PC-3 (cell line): ENCODE measurements around the gene SMYD1. TPM values are rescaled to one million over a fixed set of nuclear protein-coding genes. Genes with fewer than 3 reads are reported as not detected.

Source experiments
- ATAC-seq: fragments of 200-7000 bp; cut with Tn5 transposase; 2 replicates; pipeline ENCODE4 v1.9.1; 2020; ENCODE audit warnings: mild to moderate bottlenecking, moderate library complexity
- BruUV-seq: library from RNA; stranded (reverse); fragments of 400-500 nt; replicated peaks from 2 replicates; lab custom pipeline; 2021; lab: Mats Ljungman, UMichigan
- CTCF ChIA-PET: fragments of 300-600 bp; sonication (Branson Sonifier 250); formaldehyde crosslinking; loops from one replicate; lab custom pipeline; 2022; ENCODE audit warnings: antibody characterized with exemption; lab: Charles Lee
- POLR2A ChIA-PET: fragments of 300-600 bp; sonication (Branson Sonifier 250); formaldehyde crosslinking; loops from one replicate; lab custom pipeline; 2022; ENCODE audit warnings: antibody characterized with exemption; ENCODE audit not compliant: unreplicated experiment; lab: Charles Lee
- DNase-seq: peaks from one replicate; pipeline ENCODE4 v3.0.0-alpha.2; 2015
- H2AFZ ChIP-seq: fragments of 300-600 bp; sonication (generic); 2 replicates; pipeline ENCODE4 v1.6.0; 2016; ENCODE audit warnings: antibody characterized with exemption, low read length
- H3F3A ChIP-seq: fragments of 300-600 bp; sonication (generic); one replicate; pipeline ENCODE4 v1.6.0; 2017; ENCODE audit warnings: antibody characterized with exemption, low read length, control low read depth, mild to moderate bottlenecking; ENCODE audit not compliant: unreplicated experiment
- H3K27ac ChIP-seq: fragments of 300-600 bp; sonication (generic); 2 replicates; pipeline ENCODE4 v1.5.1; 2016; ENCODE audit warnings: mild to moderate bottlenecking, low read length
- H3K27me3 ChIP-seq: fragments of 300-600 bp; sonication (generic); 2 replicates; pipeline ENCODE4 v1.6.1; 2016; ENCODE audit warnings: low read length, mixed read lengths
- H3K36me3 ChIP-seq: fragments of 300-600 bp; sonication (generic); 2 replicates; pipeline ENCODE4 v1.6.1; 2016; ENCODE audit warnings: low read depth, mixed run types, low read length, mixed read lengths
- H3K4me1 ChIP-seq: fragments of 300-600 bp; sonication (generic); 2 replicates; pipeline ENCODE4 v1.5.1; 2016; ENCODE audit warnings: low read length; ENCODE audit not compliant: insufficient read depth
- H3K4me2 ChIP-seq: fragments of 300-600 bp; sonication (generic); 2 replicates; pipeline ENCODE4 v1.6.0; 2016; ENCODE audit warnings: low read length
- H3K4me3 ChIP-seq: fragments of 300-600 bp; sonication (generic); 2 replicates; pipeline ENCODE4 v1.5.1; 2016; ENCODE audit warnings: mild to moderate bottlenecking, low read length, mixed read lengths
- H3K79me2 ChIP-seq: fragments of 300-600 bp; sonication (generic); 2 replicates; pipeline ENCODE4 v1.6.1; 2017; ENCODE audit warnings: low read length, mixed read lengths
- H3K9ac ChIP-seq: fragments of 300-600 bp; sonication (generic); 2 replicates; pipeline ENCODE4 v1.6.0; 2016; ENCODE audit warnings: mild to moderate bottlenecking, low read length
- H3K9me2 ChIP-seq: fragments of 300-600 bp; sonication (generic); replicated peaks from 2 replicates; pipeline ENCODE4 v1.6.1; 2016; ENCODE audit warnings: mixed run types, low read length, mixed read lengths
- H3K9me3 ChIP-seq: fragments of 300-600 bp; sonication (generic); 2 replicates; pipeline ENCODE4 v1.6.1; 2016; ENCODE audit warnings: low read length, mixed read lengths
- H4K20me1 ChIP-seq: fragments of 300-600 bp; sonication (generic); 2 replicates; pipeline ENCODE4 v1.6.1; 2016; ENCODE audit warnings: low read length, mixed read lengths
- EZH2 ChIP-seq: fragments of 300-600 bp; sonication (generic); IDR thresholded peaks from one replicate; pipeline ENCODE4 v1.6.1; 2017; ENCODE audit warnings: antibody characterized with exemption, mild to moderate bottlenecking, low read length; ENCODE audit not compliant: unreplicated experiment
- EZH2phosphoT487 ChIP-seq: fragments of 300-600 bp; sonication (generic); IDR thresholded peaks from 2 replicates; pipeline ENCODE4 v1.6.1; 2018; ENCODE audit warnings: mild to moderate bottlenecking, antibody characterized with exemption, low read length, borderline replicate concordance
- intact Hi-C: fragments of 100-400 bp; cut with micrococcal nuclease; formaldehyde crosslinking; loops from 2 replicates; pipeline ENCODE4 v1.9.0; 2023
- total RNA-seq: library from RNA; depleted of rRNA; stranded (reverse); fragments of >200 nt; gene quantifications from 2 replicates; pipeline ENCODE4 v1.2.3, GENCODE V29; 2014
- TF ChIP-seq, protein P1 (sequence below): fragments of 300-600 bp; sonication (generic); conservative IDR thresholded peaks from 2 replicates; pipeline ENCODE4 v1.5.1; 2017; ENCODE audit warnings: antibody characterized with exemption, low read depth, mild to moderate bottlenecking, low read length

Gene SMYD1
- total RNA-seq, 1 experiment from 2014 or later: not detected

GRCh38 chr2:88027697-88028389 lies 39.8 kb upstream of the SMYD1 start:
- POLR2A ChIA-PET: no interaction called here
- DNase-seq: no peak
- CTCF ChIA-PET: no interaction called here
- intact Hi-C loops: no loop called here
- Histone ChIP-seq H3K4me3 (no peak overlapping the region), H3K27ac (no peak overlapping the region), H3K79me2 (no peaks in the 10 kb centered on the region), H3K4me1 (no peaks in the 10 kb centered on the region), H3K9me3 (no peaks in the 10 kb centered on the region), H3K27me3 (no peaks in the 10 kb centered on the region), H4K20me1 (no peaks in the 10 kb centered on the region), H3K9me2 (no peaks in the 10 kb centered on the region), H3K4me2 (no peak overlapping the region), H3F3A (no peaks in the 10 kb centered on the region), H3K36me3 (no peaks in the 10 kb centered on the region), H2AFZ (no peak overlapping the region), H3K9ac (no peak overlapping the region)
- TF ChIP-seq EZH2phosphoT487 (no peak), EZH2 (no peak)
- TF ChIP-seq, protein P1, sequence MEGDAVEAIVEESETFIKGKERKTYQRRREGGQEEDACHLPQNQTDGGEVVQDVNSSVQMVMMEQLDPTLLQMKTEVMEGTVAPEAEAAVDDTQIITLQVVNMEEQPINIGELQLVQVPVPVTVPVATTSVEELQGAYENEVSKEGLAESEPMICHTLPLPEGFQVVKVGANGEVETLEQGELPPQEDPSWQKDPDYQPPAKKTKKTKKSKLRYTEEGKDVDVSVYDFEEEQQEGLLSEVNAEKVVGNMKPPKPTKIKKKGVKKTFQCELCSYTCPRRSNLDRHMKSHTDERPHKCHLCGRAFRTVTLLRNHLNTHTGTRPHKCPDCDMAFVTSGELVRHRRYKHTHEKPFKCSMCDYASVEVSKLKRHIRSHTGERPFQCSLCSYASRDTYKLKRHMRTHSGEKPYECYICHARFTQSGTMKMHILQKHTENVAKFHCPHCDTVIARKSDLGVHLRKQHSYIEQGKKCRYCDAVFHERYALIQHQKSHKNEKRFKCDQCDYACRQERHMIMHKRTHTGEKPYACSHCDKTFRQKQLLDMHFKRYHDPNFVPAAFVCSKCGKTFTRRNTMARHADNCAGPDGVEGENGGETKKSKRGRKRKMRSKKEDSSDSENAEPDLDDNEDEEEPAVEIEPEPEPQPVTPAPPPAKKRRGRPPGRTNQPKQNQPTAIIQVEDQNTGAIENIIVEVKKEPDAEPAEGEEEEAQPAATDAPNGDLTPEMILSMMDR: no peak
- no peak for ATAC-seq
- BruUV-seq: TSS peak; percentile 37

DNA sequence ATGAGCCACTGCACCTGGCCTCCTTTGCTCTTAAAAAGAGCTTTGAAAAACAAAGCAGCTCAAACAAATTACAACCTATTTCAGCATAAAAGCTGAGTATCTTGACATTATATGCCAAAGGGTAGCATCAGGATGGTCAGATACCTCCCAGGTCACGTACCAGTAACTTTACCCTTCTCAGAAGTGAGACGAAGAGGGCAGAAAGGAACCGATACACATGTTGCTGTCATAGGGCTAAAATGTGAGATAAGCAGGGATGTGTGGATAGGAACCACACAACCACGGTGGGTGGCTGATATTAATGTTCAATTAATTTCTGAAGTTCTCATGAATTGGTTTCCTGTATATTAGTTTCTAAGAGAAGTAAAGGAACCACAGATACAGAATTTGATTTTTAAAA lies 38.7 kb upstream of the SMYD1 start:
- H3K9me2 ChIP-seq: no peaks in the 10 kb centered on the region
- H3K9me3 ChIP-seq: no peaks in the 10 kb centered on the region
- no peaks in the 10 kb centered on the region for H3K27me3 ChIP-seq
- no peak overlapping the region for H3K4me2 ChIP-seq
- H3K36me3 ChIP-seq: peaks cover 5% of the 10 kb centered on the region; the same call in 1 of the 2 replicates
- no peaks in the 10 kb centered on the region for H3K4me1 ChIP-seq
- no peak overlapping the region for H2AFZ ChIP-seq
- H3F3A ChIP-seq: no peaks in the 10 kb centered on the region
- H3K9ac ChIP-seq: no peak overlapping the region
- TF ChIP-seq EZH2phosphoT487 (no peak), EZH2 (no peak)
- TF ChIP-seq, protein P1: no peak
- POLR2A ChIA-PET: no interaction called here
- intact Hi-C loops: no loop called here
- BruUV-seq: no TSS peak
- ATAC-seq (no peak), DNase-seq (no peak)
- H3K4me3 ChIP-seq: no peak overlapping the region
- CTCF ChIA-PET: no interaction called here
- no peaks in the 10 kb centered on the region for H4K20me1 ChIP-seq
- no peak overlapping the region for H3K27ac ChIP-seq
- no peaks in the 10 kb centered on the region for H3K79me2 ChIP-seq

- Histone ChIP-seq H2AFZ (no peak overlapping the region), H3K27ac (no peak overlapping the region), H3K9me2 (no peaks in the 10 kb centered on the region), H3K4me1 (peaks cover 16% of the 10 kb centered on the region), H3K9ac (no peak overlapping the region), H3K9me3 (no peaks in the 10 kb centered on the region), H3K4me3 (no peak overlapping the region), H3K4me2 (no peak overlapping the region), H3K27me3 (no peaks in the 10 kb centered on the region), H4K20me1 (no peaks in the 10 kb centered on the region), H3K79me2 (no peaks in the 10 kb centered on the region), H3K36me3 (peaks cover 15% of the 10 kb centered on the region), H3F3A (no peaks in the 10 kb centered on the region)
- intact Hi-C loops: no loop called here
- DNase-seq (peak; percentile 31), ATAC-seq (peak; percentile 71)
- ChIA-PET POLR2A (interaction anchor here (0.8 kb wide), 1 partner anchor 34 kb away, joined by 3 read pairs; no protein-coding TSS in a partner anchor), CTCF (no interaction called here)
- no TSS peak for BruUV-seq
- TF ChIP-seq, protein P1: no peak
- no peak for TF ChIP-seq EZH2phosphoT487
- no peak for TF ChIP-seq EZH2
These were observed 35.4 kb upstream of the SMYD1 start for GRCh38 chr2:88032070-88032702.
